ENCODE data around the gene DCST2.

DCST2 gene

DNA sequence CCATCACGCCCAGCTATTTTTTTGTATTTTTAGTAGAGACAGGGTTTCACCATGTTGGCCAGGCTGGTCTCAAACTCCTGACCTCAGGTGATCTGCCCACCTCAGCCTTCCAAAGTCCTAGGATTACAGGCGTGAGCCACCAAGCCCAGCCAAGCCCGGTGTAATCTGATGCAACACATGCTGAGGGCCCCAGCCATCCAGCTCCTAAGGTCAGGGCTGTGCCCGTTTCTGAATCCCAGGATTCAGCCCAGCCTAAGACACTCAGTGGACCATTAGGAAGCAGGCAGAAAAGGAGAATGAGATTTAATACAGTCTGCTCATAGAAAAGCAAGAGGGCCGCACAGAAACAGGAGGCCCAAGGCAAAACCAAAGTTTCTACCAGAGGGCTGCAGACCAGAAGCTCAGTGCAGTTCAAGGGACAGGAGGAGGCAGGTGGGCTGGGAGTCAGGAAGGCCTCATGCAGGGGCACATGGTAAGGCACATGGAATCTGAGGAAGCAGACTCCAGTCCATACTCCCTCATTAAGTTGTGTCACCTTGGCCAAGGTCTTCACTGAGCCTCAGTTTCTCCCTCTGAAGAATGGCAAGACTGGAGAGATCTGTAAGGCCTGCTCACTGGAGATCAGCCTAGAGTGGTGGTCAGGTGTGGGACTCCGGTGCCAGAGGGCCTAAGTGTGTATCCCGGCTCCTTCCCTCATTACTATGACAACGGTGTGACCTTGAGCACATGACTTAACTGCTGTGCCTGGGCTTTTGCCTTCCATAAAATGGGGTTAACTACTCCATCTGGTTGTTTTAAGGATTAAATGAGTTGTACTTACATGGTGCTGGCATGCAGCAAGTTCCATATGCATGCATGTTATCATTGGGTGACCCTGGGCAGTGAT lies 15.1 kb upstream of the DCST2 start:
- no peak for DNase-seq

DNA sequence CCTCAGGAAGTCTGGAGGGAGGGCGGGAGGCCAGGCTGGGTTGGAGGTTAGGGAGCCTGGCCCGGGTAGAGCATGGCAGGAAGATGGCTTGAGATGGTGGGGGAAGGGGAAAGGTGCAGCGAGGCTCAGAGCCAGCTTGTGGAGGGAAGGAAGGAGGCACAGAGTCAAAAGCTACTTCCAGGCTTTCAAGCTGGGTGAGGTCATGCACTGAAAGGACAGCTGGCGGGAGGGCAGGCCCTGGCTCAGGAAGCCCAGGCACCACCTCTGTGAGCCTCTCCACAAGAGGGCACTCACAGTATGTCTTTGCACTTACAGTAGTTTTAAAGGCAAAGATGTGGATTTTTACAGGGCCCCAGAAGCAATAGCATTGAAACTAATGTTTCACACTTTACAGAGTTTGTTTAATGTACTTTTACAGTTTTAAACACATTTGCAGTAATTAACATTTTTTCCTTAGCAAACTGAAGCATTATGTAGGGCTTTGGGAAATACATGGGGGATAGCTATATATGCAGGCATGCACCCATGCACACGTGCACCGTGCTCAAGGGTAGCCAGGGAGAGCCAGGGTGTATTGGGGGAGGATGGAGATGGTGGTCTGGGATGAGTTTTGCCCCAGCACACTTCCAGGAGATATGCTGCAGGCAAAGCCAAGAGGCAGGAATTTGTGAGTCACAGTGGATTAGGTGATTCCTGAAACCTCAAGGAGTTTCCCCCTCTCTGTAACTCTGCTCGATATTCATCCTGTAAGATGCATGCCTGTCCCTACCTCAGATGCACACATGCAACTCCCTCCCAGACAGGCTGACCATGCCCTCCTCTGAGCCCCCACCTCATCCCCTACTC lies 11.5 kb upstream of the DCST2 start:
- peak; percentile 28 for DNase-seq

- DNase-seq, result no peak
Observed at GRCh38 chr1:155044365-155044764, 10.8 kb upstream of the DCST2 start.

DNA sequence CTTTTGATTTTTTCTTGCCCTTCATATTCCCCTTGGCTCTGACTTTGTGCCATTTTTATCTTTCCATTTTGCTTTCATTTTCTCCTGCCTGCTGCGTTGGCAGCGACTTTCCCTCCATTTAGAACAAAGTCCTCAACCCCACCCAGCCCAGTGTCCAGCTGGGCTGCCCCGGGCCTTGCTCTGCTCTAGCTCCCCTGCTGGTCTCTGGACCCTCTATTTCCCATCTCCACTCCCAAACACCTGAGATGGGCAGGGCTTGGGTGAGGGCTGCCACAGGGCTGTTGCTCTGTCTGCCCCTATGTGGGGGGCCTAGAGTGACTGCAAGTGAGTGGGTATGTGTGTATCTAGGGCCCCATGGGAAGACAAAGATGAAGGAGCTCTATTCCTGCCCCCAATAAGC lies 10.2 kb upstream of the DCST2 start:
- DNase-seq, result no peak

DNA sequence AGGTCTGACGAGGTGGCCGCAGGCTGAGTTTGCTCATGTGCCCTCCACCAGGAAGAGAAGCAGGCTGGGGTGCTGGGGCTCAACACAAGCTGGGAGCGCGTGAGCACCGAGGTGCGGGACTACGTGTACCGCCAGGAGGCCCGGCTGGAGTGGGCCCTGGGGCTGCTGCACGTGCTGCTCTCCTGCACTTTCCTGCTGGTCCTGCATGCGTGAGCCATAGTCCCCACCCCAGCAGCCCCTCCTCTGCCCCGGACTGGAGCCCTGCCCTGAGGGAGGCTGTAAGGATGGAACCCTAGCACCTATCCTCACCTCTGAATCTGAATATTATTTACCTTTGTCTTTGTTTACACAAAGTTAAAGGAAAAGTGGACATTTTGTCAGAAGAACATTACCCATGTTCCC lies 9.7 kb upstream of the DCST2 start:
- no peak for DNase-seq

- DNase-seq, result no peak
Observed at GRCh38 chr1:155042789-155043188, 9.2 kb upstream of the DCST2 start.

DNA sequence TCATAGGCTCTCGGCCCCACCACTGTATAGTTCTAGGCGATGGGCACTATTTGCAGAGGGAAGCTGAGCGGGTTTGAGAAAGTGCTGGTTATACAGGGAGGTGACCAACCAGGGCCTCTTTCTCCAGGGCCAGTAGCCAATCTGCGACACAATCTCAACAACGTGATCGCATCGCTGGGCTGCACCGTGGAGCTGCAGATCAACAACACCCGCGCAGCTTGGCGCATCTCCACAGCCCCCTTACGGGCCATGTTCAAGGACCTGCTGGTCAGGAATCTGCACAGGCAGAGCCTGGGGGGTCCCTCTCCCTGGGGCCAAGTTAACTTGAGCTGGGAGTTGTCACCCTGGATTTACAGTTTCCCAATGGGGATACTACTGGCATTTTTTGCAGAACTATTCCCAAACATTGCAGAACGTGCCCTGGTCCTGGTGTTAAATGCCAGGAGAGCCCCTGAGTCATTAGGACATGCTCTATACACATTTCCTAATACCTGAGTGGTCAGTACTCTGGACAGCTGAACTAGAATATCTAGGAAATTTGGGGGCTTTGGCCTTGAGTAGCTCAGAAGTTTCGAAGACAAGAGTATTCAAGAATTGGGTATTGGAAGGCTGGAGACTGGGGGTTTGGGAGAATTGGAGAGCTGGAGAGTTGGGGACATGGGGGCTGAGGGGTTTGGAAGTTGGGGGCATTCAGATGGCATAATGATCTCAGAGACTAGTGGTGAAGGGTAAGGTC lies 6.9 kb upstream of the DCST2 start:
- DNase-seq, result no peak

- DNase-seq, result no peak
Observed at GRCh38 chr1:155039308-155039669, 5.7 kb upstream of the DCST2 start.

DNA sequence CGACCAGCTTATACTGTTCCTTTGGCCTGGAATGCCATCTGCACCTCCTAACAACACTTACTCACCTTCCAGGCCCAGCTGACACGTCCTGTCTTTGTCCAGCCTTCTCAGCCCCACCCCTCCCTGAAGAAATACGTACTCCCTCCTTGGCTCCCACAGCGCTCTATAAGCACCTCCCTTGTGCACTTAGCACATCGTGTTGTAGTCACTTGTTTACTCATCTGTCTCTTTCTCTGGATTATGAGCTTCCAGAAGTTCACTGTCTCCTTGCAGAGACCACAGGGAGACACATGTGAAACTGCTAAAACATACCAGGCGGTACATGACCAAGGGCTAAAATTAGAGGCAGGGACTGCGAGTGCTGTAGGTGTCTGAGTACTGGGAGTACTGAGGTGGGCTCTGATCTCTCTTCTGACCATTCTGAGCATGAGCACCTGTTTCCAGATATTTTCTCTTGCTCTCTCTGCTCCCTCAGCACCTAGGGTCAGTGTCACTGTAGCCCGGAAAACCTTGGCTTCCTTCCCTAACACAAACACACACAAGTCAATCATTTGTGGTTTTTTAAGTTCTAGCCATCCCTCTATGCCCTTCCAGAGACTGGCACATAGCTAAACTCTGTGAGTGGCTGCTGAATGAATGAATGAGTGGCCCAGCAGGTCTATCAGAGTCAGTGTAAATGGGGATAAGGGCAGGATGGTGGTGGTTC lies 5.2 kb upstream of the DCST2 start:
- no peak for DNase-seq

DNA sequence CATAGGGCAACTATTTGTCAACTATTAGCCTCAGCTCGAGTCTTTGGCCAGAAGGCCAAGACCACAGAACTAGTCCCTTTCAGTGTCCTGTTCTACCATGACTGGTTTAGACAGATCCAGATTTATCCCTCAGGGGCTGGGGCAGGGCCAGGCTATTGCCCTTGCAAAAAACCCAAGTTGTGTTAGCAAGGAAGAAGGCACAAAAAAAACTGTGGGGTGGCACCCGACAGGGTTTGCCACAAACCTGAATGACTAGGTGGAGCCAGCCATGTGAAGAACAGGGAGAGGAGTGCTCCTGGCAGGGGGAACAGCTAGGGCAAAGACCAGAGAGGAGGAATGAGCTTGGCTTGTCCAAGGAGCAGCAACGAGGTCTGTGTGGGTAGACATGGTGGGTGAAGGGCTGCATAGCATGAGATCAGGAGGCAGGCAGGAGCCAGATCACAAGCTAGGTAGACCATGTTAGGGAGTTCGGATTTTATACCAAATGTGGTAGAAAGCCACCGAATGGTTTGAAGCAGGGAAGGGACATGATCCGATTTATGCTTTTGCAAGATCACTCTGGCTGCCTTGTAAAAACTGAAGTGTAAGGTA lies 4.4 kb upstream of the DCST2 start:
- DNase-seq, result no peak

DNA sequence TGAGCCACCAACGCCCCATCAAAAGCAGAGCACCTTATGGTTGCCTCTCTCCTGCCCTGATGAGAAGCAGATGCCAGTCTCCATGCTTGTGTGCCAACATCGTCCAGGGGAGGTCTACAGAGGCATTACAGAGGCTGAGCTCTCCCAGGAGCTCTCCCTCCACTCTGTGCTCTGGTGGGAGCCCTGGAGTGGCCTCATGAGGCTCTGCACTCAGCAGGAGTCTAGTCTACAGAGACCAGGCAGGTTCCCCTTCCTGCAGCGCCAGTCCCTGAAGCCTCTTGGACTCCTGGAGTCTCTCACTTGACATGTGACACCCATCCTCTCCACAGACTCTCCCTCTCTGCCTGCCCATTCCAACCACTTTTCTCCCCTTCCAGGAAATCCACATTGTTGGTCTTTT lies 3.5 kb upstream of the DCST2 start:
- DNase-seq, result no peak

DNA sequence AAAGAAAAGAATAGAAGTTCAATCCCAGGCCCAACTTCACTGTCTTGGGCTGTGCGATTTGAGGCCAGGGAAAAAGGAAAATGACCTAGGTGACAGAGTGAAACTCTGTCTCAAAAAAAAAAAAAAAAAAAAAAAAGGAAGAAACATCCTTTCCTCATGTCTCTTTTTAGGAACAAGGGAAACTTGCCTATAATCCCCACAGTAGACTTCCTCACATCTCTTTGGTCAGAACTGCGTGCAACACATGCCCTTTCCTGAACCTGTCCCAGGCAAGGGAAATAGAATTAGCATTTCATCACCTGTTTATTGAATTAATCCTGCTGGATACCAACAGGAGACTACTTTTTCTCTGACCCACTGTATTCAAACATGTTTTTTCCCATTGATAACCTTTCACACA lies 2.4 kb upstream of the DCST2 start:
- no peak for DNase-seq

GRCh38 chr1:155034318-155035208 lies 982 bp upstream of the DCST2 start:
- no peak for DNase-seq

DNA sequence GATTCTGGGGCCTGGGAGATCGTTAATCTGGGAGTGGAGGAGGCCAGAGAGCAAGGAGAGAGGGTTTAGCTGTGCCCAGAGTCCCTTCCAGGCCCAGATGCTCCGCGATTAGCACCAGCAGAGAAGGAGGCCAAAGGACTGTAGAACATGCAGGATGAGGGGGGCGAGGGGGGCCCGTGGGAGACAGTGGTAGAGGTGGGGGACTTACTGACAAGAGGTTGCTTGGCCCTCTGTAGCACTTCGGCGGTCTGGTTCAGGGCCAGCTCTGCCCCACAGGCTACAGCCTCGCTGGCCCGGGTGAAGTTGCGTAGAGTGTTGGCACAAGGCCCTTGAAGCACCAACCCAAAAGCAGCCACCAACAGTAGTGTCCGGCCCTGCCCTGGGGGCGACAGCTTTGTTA lies 695 bp downstream of the DCST2 start:
- DNase-seq, result no peak

DNA sequence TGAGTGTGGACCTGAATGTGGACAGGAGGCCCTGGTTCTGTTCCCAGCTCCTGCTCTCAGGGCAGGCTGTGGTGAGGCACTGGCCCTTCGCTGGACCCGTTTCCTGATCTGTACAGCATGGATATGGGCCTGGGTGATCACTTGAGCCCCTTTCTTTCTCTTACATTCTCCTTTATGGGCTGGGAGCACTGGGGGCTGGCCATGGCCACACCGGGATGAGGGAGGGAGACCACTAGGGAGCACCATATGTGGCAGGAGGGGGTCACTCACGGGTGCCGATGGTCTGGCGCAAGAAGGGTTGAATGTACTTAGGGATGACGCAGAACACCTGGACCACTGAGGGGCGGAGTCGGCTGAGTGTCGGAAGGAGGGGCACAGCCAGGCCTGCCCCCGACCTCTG lies 2.7 kb downstream of the DCST2 start:
- DNase-seq, result no peak

GRCh38 chr1:155030243-155030795 lies 3.3 kb downstream of the DCST2 start:
- no peak for DNase-seq

DNA sequence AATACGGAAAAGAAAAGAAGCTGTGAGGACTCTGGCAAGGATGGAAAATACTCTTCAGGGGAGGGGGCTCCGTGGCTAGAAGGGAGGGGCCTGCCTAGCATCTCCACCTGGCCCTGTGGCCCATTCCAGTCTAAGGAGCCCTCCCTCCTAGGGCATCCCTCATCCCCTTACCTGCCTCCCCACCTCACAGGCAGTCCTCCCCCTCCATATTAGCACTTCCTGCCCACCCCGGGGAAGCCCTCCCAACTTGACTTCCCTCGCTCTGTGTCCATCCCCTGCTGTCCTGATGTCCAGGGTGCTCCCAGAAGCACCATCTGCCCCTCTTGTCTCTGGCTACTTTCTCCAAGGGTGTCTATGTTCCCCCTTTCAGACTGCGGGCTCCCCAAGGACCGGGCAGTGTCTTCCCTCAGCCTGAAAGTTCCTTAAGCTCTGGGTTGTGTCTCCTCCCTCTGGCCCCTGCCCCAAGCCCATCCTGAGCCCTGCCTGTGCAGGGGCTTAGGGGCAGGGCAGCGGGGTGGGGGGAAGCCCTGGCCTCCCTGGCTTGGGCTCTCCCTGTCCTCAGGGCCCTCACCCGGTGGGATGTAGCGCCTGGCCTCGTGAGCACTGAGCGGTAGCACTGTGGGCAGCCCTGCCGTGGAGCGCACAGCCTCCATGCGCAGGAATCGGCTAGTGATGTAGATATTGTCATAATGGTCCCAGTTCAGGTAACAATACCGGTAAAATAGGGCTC lies 3.9 kb downstream of the DCST2 start:
- DNase-seq, result no peak

DNA sequence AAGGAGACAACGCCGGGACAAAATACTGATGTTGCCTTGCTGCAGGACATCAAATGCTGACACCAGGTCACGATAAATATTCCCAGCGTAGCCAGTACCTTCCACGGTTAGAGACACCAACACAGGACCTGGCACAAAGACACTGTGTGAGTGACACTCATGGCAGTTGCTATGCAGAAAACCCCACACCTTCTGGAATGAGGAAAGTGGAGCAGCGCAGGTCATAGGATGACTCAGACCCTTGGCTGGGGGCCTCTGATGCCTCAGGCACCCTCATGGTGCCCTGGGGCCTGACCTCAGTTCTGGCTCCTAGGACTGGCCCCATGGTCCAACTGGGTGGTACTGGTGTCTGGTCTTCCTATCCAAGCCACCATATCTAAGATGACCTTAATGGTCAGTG lies 7.0 kb downstream of the DCST2 start:
- no peak for DNase-seq

- DNase-seq, result no peak
Observed at GRCh38 chr1:155026154-155026553, 7.4 kb downstream of the DCST2 start.

GRCh38 chr1:155024315-155024714 lies 9.3 kb downstream of the DCST2 start:
- DNase-seq, result no peak
